SK-N-SH (cell line): ENCODE measurements around the gene IP6K1. TPM values are rescaled to one million over a fixed set of nuclear protein-coding genes. Genes with fewer than 3 reads are reported as not detected.
A peak's percentile ranks its signal among the peaks of the same experiment; 100 is the strongest.

Source experiments
- CTCF ChIA-PET: fragments of 300-600, 350-600 bp; formaldehyde crosslinking; extraction: SDS; loops from one replicate; lab custom pipeline; 2021; lab: Yijun Ruan, JAX
- POLR2A ChIA-PET: fragments of 350-600 bp; sonication (Branson Sonifier 250); formaldehyde crosslinking; extraction: SDS; loops from one replicate; lab custom pipeline; 2020; ENCODE audit warnings: antibody characterized with exemption, inconsistent platforms; lab: Yijun Ruan, JAX
- DNase-seq: peaks from one replicate; pipeline ENCODE4 v3.0.0; 2012
- H2AFZ ChIP-seq: fragments of 200-600 bp; sonication (generic); 2 replicates; pipeline ENCODE4 v1.8.1; 2016; ENCODE audit warnings: antibody characterized with exemption, mild to moderate bottlenecking, low read depth
- H3F3A ChIP-seq: fragments of 200-600 bp; sonication (generic); replicated peaks from 2 replicates; pipeline ENCODE3; 2016; ENCODE audit warnings: antibody characterized with exemption, mild to moderate bottlenecking; ENCODE audit not compliant: insufficient read depth
- H3K27ac ChIP-seq, 2 experiments: fragments of 200-500 bp in 1 of 2; fragments of 200-600 bp in 1 of 2; sonication (Bioruptor generic) in 1 of 2; sonication (generic), shearing (Covaris generic) in 1 of 2; 2 replicates each; pipeline versions ENCODE4 v1.5.1 to v1.6.1; 2014 to 2016; ENCODE audit warnings: low read depth in 2 of 2, inconsistent platforms in 1 of 2, low read length in 1 of 2, mild to moderate bottlenecking in 1 of 2, mixed read lengths in 1 of 2
- H3K27me3 ChIP-seq: fragments of 200-600 bp; sonication (generic), shearing (Covaris generic); 2 replicates; pipeline ENCODE4 v1.6.1; 2016; ENCODE audit warnings: mixed run types; ENCODE audit not compliant: insufficient read depth
- H3K36me3 ChIP-seq, 2 experiments: fragments of 200-500 bp in 1 of 2; fragments of 200-600 bp in 1 of 2; sonication (Bioruptor generic) in 1 of 2; sonication (generic) in 1 of 2; replicated peaks in 1 of 2; 2 replicates each; pipeline versions ENCODE3 to v1.5.1; 2014 to 2016; ENCODE audit warnings: low read length in 1 of 2, mild to moderate bottlenecking in 1 of 2; ENCODE audit not compliant: insufficient read depth in 2 of 2, control insufficient read depth in 1 of 2
- H3K4me1 ChIP-seq, 2 experiments: fragments of 200-500 bp in 1 of 2; fragments of 200-600 bp in 1 of 2; sonication (Bioruptor generic) in 1 of 2; sonication (generic), shearing (Covaris generic) in 1 of 2; 2 replicates each; pipeline versions ENCODE4 v1.5.1 to v1.6.1; 2014 to 2016; ENCODE audit warnings: low read depth in 1 of 2, low read length in 1 of 2, mixed run types in 1 of 2; ENCODE audit not compliant: insufficient read depth in 2 of 2, control insufficient read depth in 1 of 2
- H3K4me2 ChIP-seq: fragments of 200-600 bp; sonication (generic), shearing (Covaris generic); 2 replicates; pipeline ENCODE4 v1.6.1; 2017; ENCODE audit warnings: mixed run types
- H3K4me3 ChIP-seq, 2 experiments: fragments of 200-500 bp in 1 of 2; fragments of 200-600 bp in 1 of 2; sonication (Bioruptor generic) in 1 of 2; sonication (generic), shearing (Covaris generic) in 1 of 2; 2 replicates each; pipeline versions ENCODE4 v1.5.1 to v1.8.1; 2014 to 2016; ENCODE audit warnings: low read depth in 2 of 2, inconsistent platforms in 1 of 2, low read length in 1 of 2, mild to moderate bottlenecking in 1 of 2, mixed read lengths in 1 of 2, moderate library complexity in 1 of 2
- H3K79me2 ChIP-seq: fragments of 200-600 bp; sonication (generic); 2 replicates; pipeline ENCODE4 v1.8.1; 2017; ENCODE audit warnings: mild to moderate bottlenecking; ENCODE audit not compliant: insufficient read depth
- H3K9ac ChIP-seq: fragments of 200-600 bp; sonication (generic); 2 replicates; pipeline ENCODE4 v1.6.1; 2017; ENCODE audit warnings: mixed run types
- H3K9me2 ChIP-seq: fragments of 200-600 bp; sonication (generic); 2 replicates; pipeline ENCODE4 v1.6.1; 2017; ENCODE audit warnings: mixed run types
- H3K9me3 ChIP-seq: fragments of 200-600 bp; sonication (generic); 2 replicates; pipeline ENCODE4 v1.6.1; 2017; ENCODE audit warnings: mixed run types, mild to moderate bottlenecking, moderate library complexity
- H4K20me1 ChIP-seq: fragments of 200-600 bp; sonication (generic); 2 replicates; pipeline ENCODE4 v1.6.1; 2017; ENCODE audit warnings: mild to moderate bottlenecking, mixed run types; ENCODE audit not compliant: insufficient read depth
- CHD2 ChIP-seq: fragments of 150-350 bp; IDR thresholded peaks from 2 replicates; pipeline ENCODE4 v1.6.1; 2018; ENCODE audit warnings: low read length; ENCODE audit not compliant: partially characterized antibody
- ELF1 ChIP-seq: IDR thresholded peaks from 2 replicates; pipeline ENCODE4 v1.4.0; 2012
- EP300 ChIP-seq, 2 experiments: IDR thresholded peaks; 2 replicates each; pipeline versions ENCODE4 v1.4.0 to v1.6.1; 2012; ENCODE audit warnings: borderline replicate concordance in 1 of 2, low read depth in 1 of 2, low read length in 1 of 2
- EZH2phosphoT487 ChIP-seq: fragments of 200-600 bp; sonication (generic); IDR thresholded peaks from 2 replicates; pipeline ENCODE4 v1.6.1; 2017; ENCODE audit warnings: low read depth, mixed run types, mild to moderate bottlenecking, antibody characterized with exemption, moderate library complexity, borderline replicate concordance
- GABPA ChIP-seq: IDR thresholded peaks from 2 replicates; pipeline ENCODE4 v1.4.0; 2012; ENCODE audit warnings: low read depth, mild to moderate bottlenecking
- GATA2 ChIP-seq: sonication (generic); formaldehyde crosslinking; IDR thresholded peaks from 2 replicates; pipeline ENCODE4 v1.5.0; 2020; ENCODE audit warnings: mild to moderate bottlenecking, missing genetic modification reagents
- MEF2A ChIP-seq: IDR thresholded peaks from 2 replicates; pipeline ENCODE4 v1.4.0; 2012; ENCODE audit warnings: low read depth, borderline replicate concordance
- MXI1 ChIP-seq: IDR thresholded peaks from 2 replicates; pipeline ENCODE4 v1.6.1; 2012; ENCODE audit warnings: mild to moderate bottlenecking, low read depth, low read length, improper control_type of control experiment
- NRF1 ChIP-seq: IDR thresholded peaks from 2 replicates; pipeline ENCODE4 v1.6.1; 2012; ENCODE audit warnings: low read depth, mild to moderate bottlenecking, low read length
- RFX5 ChIP-seq: IDR thresholded peaks from 2 replicates; pipeline ENCODE4 v1.6.1; 2012; ENCODE audit warnings: mild to moderate bottlenecking, improper control_type of control experiment, low read length
- RXRA ChIP-seq: IDR thresholded peaks from 2 replicates; pipeline ENCODE4 v1.4.0; 2012; ENCODE audit warnings: low read depth, mild to moderate bottlenecking, borderline replicate concordance
- SIN3A ChIP-seq: IDR thresholded peaks from 2 replicates; pipeline ENCODE4 v1.6.1; 2012; ENCODE audit warnings: low read depth, mild to moderate bottlenecking, low read length, moderate library complexity, borderline replicate concordance
- SMC3 ChIP-seq: IDR thresholded peaks from 2 replicates; pipeline ENCODE4 v1.6.1; 2012; ENCODE audit warnings: low read depth, low read length, improper control_type of control experiment
- TAF1 ChIP-seq: IDR thresholded peaks from 2 replicates; pipeline ENCODE4 v1.6.1; 2012; ENCODE audit warnings: low read depth, mild to moderate bottlenecking, low read length, moderate library complexity, borderline replicate concordance
- TCF12 ChIP-seq: IDR thresholded peaks from 2 replicates; pipeline ENCODE4 v1.4.0; 2012
- TEAD4 ChIP-seq: IDR thresholded peaks from 2 replicates; pipeline ENCODE4 v1.4.0; 2012; ENCODE audit warnings: mild to moderate bottlenecking, borderline replicate concordance; ENCODE audit not compliant: insufficient read depth
- WGBS: methylation state at CpG from one replicate; pipeline ENCODE4 v1.1.6; 2017; ENCODE audit warnings: low lambda C conversion rate; 5-methylcytosine and 5-hydroxymethylcytosine counted together
- polyA plus RNA-seq, 3 experiments: library from polyadenylated mRNA; depleted of rRNA; stranded (reverse); fragments of >200 nt; gene quantifications; 2 replicates each; pipeline ENCODE4 v1.2.3, GENCODE V29; 2012
- TF ChIP-seq, protein P1 (sequence below): fragments of 150-350 bp; IDR thresholded peaks from 2 replicates; pipeline ENCODE4 v1.6.1; 2016; ENCODE audit warnings: mild to moderate bottlenecking, low read depth, low read length
- TF ChIP-seq, protein P2 (sequence below): IDR thresholded peaks from 2 replicates; pipeline ENCODE4 v1.4.0; 2012; ENCODE audit warnings: low read depth, borderline replicate concordance
- TF ChIP-seq, protein P3 (sequence below): IDR thresholded peaks from 2 replicates; pipeline ENCODE4 v1.6.1; 2012; ENCODE audit warnings: mild to moderate bottlenecking, low read depth, low read length, moderate library complexity
- TF ChIP-seq, protein P4 (sequence below): IDR thresholded peaks from 2 replicates; pipeline ENCODE4 v1.4.0; 2012; ENCODE audit warnings: low read depth
- TF ChIP-seq, protein P5 (sequence below): fragments of 150-350 bp; IDR thresholded peaks from 2 replicates; pipeline ENCODE4 v1.6.1; 2017; ENCODE audit warnings: antibody characterized with exemption, low read length, low read depth, borderline replicate concordance

IP6K1 gene
- polyA plus RNA-seq, 1 of the 3 experiments (the other 2 are of a cell fraction), result 23.3 TPM

DNA sequence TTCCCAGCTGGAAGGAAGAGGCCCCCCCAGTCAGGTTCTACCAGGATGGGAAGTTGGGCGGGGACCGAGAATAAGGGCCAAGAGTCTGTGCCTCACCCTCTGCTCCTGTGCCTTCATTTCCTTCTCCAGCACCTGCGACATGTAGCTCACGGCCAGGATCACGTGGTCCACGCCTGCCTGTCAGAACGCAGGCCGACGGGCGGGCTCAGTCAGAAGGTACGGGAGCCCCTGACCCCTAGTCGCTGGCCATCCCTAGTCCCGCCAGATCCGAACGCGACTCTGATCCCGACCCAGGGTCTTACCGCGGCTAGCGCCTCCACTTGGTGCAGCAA is 63.1 kb downstream of the IP6K1 start:
- peak overlapping the region; percentile 22; the same call in 1 of the 2 replicates for H2AFZ ChIP-seq
- CTCF ChIA-PET, result interaction anchor here (1.2 to 2.0 kb wide), 3 partner anchors 80 to 184 kb away, joined by 4 to 8 read pairs (median 5); partner anchors contain the start of gene INKA1
- POLR2A ChIA-PET, result interaction anchor here (1.2 to 2.2 kb wide), 2 partner anchors 11 to 116 kb away, joined by 4 to 8 read pairs; no protein-coding TSS in a partner anchor

DNA sequence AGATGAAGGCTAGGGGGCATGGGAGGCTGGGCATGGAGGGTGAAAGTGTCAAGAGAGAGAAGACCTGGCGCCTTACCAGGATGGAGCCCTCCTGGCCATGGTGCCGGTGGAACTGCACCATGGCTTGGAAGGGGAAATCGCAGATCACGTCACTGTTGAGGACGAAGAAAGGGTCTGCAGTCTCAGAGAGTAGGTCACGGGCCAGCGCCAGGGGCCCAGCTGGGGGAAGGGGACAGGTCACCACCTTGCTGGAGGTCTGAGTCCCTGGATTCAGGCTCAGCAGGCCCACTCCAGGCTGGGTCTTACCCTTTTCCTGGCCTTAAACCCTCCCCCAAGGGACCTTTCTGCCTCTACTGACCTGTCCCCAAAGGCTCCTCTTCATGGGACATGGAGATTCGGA is 63.4 kb downstream of the IP6K1 start:
- H3K27ac ChIP-seq, result peak overlapping the region; percentile 81 to 83; a peak in 3 of 4 replicates
- peaks cover 8 to 32% of the 10 kb centered on the region in 2 experiments; a peak in 2 of 4 replicates for H3K4me1 ChIP-seq
- no peak overlapping the region for H2AFZ ChIP-seq
- peaks cover 14% of the 10 kb centered on the region for H3F3A ChIP-seq
- peak; percentile 25 for DNase-seq
- no peaks in the 10 kb centered on the region for H3K27me3 ChIP-seq
- peak overlapping the region; percentile 100 for H3K4me2 ChIP-seq
- H3K79me2 ChIP-seq, result peaks cover 15% of the 10 kb centered on the region
- no peaks in the 10 kb centered on the region for H3K9me2 ChIP-seq
- 71% methylated on average over 7 of the region's 8 CpGs for WGBS
- peaks cover 0 to 50% of the 10 kb centered on the region in 2 experiments for H3K36me3 ChIP-seq
- no peaks in the 10 kb centered on the region for H4K20me1 ChIP-seq
- ChIA-PET POLR2A (interaction anchor here (1.2 to 2.2 kb wide), 2 partner anchors 11 to 116 kb away, joined by 4 to 8 read pairs; no protein-coding TSS in a partner anchor), CTCF (interaction anchor here (0.7 to 2.0 kb wide), 4 partner anchors 80 to 253 kb away, joined by 3 to 8 read pairs (median 4); partner anchors contain the start of gene INKA1)
- H3K4me3 ChIP-seq, result peak overlapping the region; percentile 98 to 99
- no peaks in the 10 kb centered on the region for H3K9me3 ChIP-seq
- H3K9ac ChIP-seq, result peak overlapping the region; percentile 98
- TF ChIP-seq, protein P1, sequence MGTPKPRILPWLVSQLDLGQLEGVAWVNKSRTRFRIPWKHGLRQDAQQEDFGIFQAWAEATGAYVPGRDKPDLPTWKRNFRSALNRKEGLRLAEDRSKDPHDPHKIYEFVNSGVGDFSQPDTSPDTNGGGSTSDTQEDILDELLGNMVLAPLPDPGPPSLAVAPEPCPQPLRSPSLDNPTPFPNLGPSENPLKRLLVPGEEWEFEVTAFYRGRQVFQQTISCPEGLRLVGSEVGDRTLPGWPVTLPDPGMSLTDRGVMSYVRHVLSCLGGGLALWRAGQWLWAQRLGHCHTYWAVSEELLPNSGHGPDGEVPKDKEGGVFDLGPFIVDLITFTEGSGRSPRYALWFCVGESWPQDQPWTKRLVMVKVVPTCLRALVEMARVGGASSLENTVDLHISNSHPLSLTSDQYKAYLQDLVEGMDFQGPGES, result no peak
- TF ChIP-seq EP300 (IDR thresholded peaks at IDR 0.05; ENCODE audit: borderline replicate concordance in 1 of 2, low read depth in 1 of 2, low read length in 1 of 2) (no peak), TCF12 (no peak), ELF1 (no peak), RXRA (no peak), CHD2 (no peak), SMC3 (no peak), SIN3A (no peak), NRF1 (no peak), MEF2A (no peak), TEAD4 (no peak), RFX5 (no peak)
- TF ChIP-seq, protein P2, sequence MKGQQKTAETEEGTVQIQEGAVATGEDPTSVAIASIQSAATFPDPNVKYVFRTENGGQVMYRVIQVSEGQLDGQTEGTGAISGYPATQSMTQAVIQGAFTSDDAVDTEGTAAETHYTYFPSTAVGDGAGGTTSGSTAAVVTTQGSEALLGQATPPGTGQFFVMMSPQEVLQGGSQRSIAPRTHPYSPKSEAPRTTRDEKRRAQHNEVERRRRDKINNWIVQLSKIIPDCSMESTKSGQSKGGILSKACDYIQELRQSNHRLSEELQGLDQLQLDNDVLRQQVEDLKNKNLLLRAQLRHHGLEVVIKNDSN, result no peak
- TF ChIP-seq, protein P3, sequence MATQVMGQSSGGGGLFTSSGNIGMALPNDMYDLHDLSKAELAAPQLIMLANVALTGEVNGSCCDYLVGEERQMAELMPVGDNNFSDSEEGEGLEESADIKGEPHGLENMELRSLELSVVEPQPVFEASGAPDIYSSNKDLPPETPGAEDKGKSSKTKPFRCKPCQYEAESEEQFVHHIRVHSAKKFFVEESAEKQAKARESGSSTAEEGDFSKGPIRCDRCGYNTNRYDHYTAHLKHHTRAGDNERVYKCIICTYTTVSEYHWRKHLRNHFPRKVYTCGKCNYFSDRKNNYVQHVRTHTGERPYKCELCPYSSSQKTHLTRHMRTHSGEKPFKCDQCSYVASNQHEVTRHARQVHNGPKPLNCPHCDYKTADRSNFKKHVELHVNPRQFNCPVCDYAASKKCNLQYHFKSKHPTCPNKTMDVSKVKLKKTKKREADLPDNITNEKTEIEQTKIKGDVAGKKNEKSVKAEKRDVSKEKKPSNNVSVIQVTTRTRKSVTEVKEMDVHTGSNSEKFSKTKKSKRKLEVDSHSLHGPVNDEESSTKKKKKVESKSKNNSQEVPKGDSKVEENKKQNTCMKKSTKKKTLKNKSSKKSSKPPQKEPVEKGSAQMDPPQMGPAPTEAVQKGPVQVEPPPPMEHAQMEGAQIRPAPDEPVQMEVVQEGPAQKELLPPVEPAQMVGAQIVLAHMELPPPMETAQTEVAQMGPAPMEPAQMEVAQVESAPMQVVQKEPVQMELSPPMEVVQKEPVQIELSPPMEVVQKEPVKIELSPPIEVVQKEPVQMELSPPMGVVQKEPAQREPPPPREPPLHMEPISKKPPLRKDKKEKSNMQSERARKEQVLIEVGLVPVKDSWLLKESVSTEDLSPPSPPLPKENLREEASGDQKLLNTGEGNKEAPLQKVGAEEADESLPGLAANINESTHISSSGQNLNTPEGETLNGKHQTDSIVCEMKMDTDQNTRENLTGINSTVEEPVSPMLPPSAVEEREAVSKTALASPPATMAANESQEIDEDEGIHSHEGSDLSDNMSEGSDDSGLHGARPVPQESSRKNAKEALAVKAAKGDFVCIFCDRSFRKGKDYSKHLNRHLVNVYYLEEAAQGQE, result no peak
- TF ChIP-seq, protein P4, sequence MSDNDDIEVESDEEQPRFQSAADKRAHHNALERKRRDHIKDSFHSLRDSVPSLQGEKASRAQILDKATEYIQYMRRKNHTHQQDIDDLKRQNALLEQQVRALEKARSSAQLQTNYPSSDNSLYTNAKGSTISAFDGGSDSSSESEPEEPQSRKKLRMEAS, result no peak

More for the DNA sequence above, 63.1 kb downstream of the IP6K1 start:
- H3K9ac ChIP-seq, result peak overlapping the region; percentile 98
- peaks cover 15% of the 10 kb centered on the region for H3K79me2 ChIP-seq
- H3K9me3 ChIP-seq, result no peaks in the 10 kb centered on the region
- TF ChIP-seq, protein P2, result peak; percentile 82
- TF ChIP-seq TAF1, result no peak
- TF ChIP-seq GABPA, result no peak
- TF ChIP-seq GATA2 (CRISPR knock-in tag), result no peak
- TF ChIP-seq EZH2phosphoT487, result no peak
- peak; percentile 46 for TF ChIP-seq MXI1
- TF ChIP-seq, protein P5, sequence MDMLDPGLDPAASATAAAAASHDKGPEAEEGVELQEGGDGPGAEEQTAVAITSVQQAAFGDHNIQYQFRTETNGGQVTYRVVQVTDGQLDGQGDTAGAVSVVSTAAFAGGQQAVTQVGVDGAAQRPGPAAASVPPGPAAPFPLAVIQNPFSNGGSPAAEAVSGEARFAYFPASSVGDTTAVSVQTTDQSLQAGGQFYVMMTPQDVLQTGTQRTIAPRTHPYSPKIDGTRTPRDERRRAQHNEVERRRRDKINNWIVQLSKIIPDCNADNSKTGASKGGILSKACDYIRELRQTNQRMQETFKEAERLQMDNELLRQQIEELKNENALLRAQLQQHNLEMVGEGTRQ, result peak; percentile 36; the same call in 1 of the 2 replicates
- peak overlapping the region; percentile 100 for H3K4me2 ChIP-seq
- DNase-seq, result peak; percentile 62
- H3F3A ChIP-seq, result peaks cover 14% of the 10 kb centered on the region
- H3K4me3 ChIP-seq, result peak overlapping the region; percentile 98 to 99
- no peaks in the 10 kb centered on the region for H3K9me2 ChIP-seq
- H3K4me1 ChIP-seq, result peaks cover 8 to 30% of the 10 kb centered on the region in 2 experiments; a peak in 2 of 4 replicates
- no peaks in the 10 kb centered on the region for H3K27me3 ChIP-seq
- H3K27ac ChIP-seq, result peak overlapping the region; percentile 81 to 83
- no peaks in the 10 kb centered on the region for H4K20me1 ChIP-seq
- WGBS, result 3% methylated on average over 20 of the region's 20 CpGs
- H3K36me3 ChIP-seq, result peaks cover 0 to 53% of the 10 kb centered on the region in 2 experiments
